CD4-positive, alpha-beta T cell treated with Interleukin-12 subunit alpha and Interleukin-12 subunit beta, for 1 hour (primary cell): ENCODE measurements around the gene CCDC179.

Experiments used
- DNase-seq: peaks from one replicate; pipeline ENCODE4 v3.0.0-alpha.2; 2020

The CCDC179 gene

GRCh38 chr11:22807855-22808570 lies 52.3 kb downstream of the CCDC179 start:
- DNase-seq, result no peak

- no peak for DNase-seq
Observed at GRCh38 chr11:22807391-22807790, 52.9 kb downstream of the CCDC179 start.

- DNase-seq, result no peak
Observed at GRCh38 chr11:22802861-22803260, 57.4 kb downstream of the CCDC179 start.

- no peak for DNase-seq
Observed at GRCh38 chr11:22800482-22800881, 59.8 kb downstream of the CCDC179 start.

- no peak for DNase-seq
Observed at GRCh38 chr11:22798901-22799300, 61.4 kb downstream of the CCDC179 start.

- no peak for DNase-seq
Observed at GRCh38 chr11:22797047-22797446, 63.2 kb downstream of the CCDC179 start.
